IPS DF 4.7 (cell line): Measurements from ENCODE around the gene BTBD9.

ENCODE experiments used
- DNase-seq: peaks from one replicate; pipeline ENCODE4 v3.0.0-alpha.2; 2013; ENCODE audit warnings: low spot score; ENCODE audit errors: extremely low read depth

BTBD9 gene

GRCh38 chr6:38209371-38210260, 430.1 kb downstream of the BTBD9 start:
- no peak for DNase-seq

GRCh38 chr6:38208028-38208427, 431.7 kb downstream of the BTBD9 start:
- DNase-seq, result no peak

GRCh38 chr6:38207375-38207774, 432.4 kb downstream of the BTBD9 start:
- DNase-seq, result no peak

- DNase-seq, result no peak
Measured at GRCh38 chr6:38198219-38198618, 441.5 kb downstream of the BTBD9 start.

GRCh38 chr6:38195113-38195635, 444.6 kb downstream of the BTBD9 start:
- DNase-seq, result no peak

- no peak for DNase-seq
Measured at GRCh38 chr6:38194589-38194988, 445.1 kb downstream of the BTBD9 start.

GRCh38 chr6:38194282-38194572, 445.5 kb downstream of the BTBD9 start:
- no peak for DNase-seq

GRCh38 chr6:38193481-38194281, 446.0 kb downstream of the BTBD9 start:
- no peak for DNase-seq

GRCh38 chr6:38193051-38193450, 446.7 kb downstream of the BTBD9 start:
- no peak for DNase-seq

- DNase-seq, result no peak
Measured at GRCh38 chr6:38192487-38192886, 447.2 kb downstream of the BTBD9 start.

GRCh38 chr6:38192011-38192410, 447.7 kb downstream of the BTBD9 start:
- DNase-seq, result no peak

GRCh38 chr6:38191418-38191817, 448.3 kb downstream of the BTBD9 start:
- no peak for DNase-seq

- DNase-seq, result no peak
Measured at GRCh38 chr6:38188677-38189335, 450.9 kb downstream of the BTBD9 start.

GRCh38 chr6:38187811-38188590, 451.7 kb downstream of the BTBD9 start:
- DNase-seq, result no peak

GRCh38 chr6:38187325-38187724, 452.4 kb downstream of the BTBD9 start:
- DNase-seq, result no peak

- DNase-seq, result no peak
Measured at GRCh38 chr6:38185752-38186151, 454.0 kb downstream of the BTBD9 start.

- DNase-seq, result no peak
Measured at GRCh38 chr6:38185244-38185643, 454.5 kb downstream of the BTBD9 start.

- no peak for DNase-seq
Measured at GRCh38 chr6:38184585-38185080, 455.1 kb downstream of the BTBD9 start.

- no peak for DNase-seq
Measured at GRCh38 chr6:38183856-38184584, 455.7 kb downstream of the BTBD9 start.

- DNase-seq, result no peak
Measured at GRCh38 chr6:38182426-38182825, 457.3 kb downstream of the BTBD9 start.
